ENCODE data around the gene DIPK1B.

DIPK1B gene

GRCh38 chr9:136711751-136712689 is at the start of gene DIPK1B:
DIPK1B (plus strand) TSS chr9:136712572; CDS start chr9:136712666, 94 bp downstream.
- no peak for DNase-seq

- no peak for DNase-seq
These were observed 49.5 kb upstream of the DIPK1B start, which contains the start of gene EGFL7 for GRCh38 chr9:136662656-136663581. EGFL7 (plus strand) TSS chr9:136662916; CDS start chr9:136668283, 5,367 bp downstream.

GRCh38 chr9:136664000-136664915 is 48.1 kb upstream of the DIPK1B start:
- no peak for DNase-seq

- DNase-seq: no peak
These were observed 47.2 kb upstream of the DIPK1B start for GRCh38 chr9:136665111-136665703.

- DNase-seq: no peak
These were observed 46.5 kb upstream of the DIPK1B start for GRCh38 chr9:136665704-136666371.

GRCh38 chr9:136666372-136667213 is 45.8 kb upstream of the DIPK1B start:
- DNase-seq: no peak

- no peak for DNase-seq
These were observed 45.0 kb upstream of the DIPK1B start for GRCh38 chr9:136667214-136667939.

- no peak for DNase-seq
These were observed 44.2 kb upstream of the DIPK1B start for GRCh38 chr9:136667940-136668760.

GRCh38 chr9:136668983-136669790 is 43.2 kb upstream of the DIPK1B start:
- no peak for DNase-seq

GRCh38 chr9:136669791-136670464 is 42.4 kb upstream of the DIPK1B start:
- no peak for DNase-seq

- DNase-seq: no peak
These were observed 41.7 kb upstream of the DIPK1B start for GRCh38 chr9:136670576-136671253.

- DNase-seq: no peak
These were observed 41.1 kb upstream of the DIPK1B start for GRCh38 chr9:136671254-136671614.

- peak; percentile 83 for DNase-seq
These were observed 40.5 kb upstream of the DIPK1B start for GRCh38 chr9:136671646-136672430.

GRCh38 chr9:136672431-136673087 is 39.8 kb upstream of the DIPK1B start:
- no peak for DNase-seq

Measured in activated CD8-positive, alpha-beta memory T cell treated with anti-CD3 and anti-CD28 coated beads, Interleukin-2, amount 50 U/mL, for 48 hours (primary cell).